AG04449 (cell line): Measurements from ENCODE around the gene NCOA1.

Experiments used
- CTCF ChIA-PET: fragments of 350-600 bp; formaldehyde crosslinking; extraction: SDS; loops from one replicate; lab custom pipeline; 2021; ENCODE audit warnings: antibody characterized with exemption; lab: Yijun Ruan, JAX
- POLR2A ChIA-PET: fragments of 400-600, 350-600 bp; formaldehyde crosslinking; extraction: SDS; loops from one replicate; lab custom pipeline; 2020; ENCODE audit warnings: antibody characterized with exemption, inconsistent platforms; lab: Yijun Ruan, JAX
- DNase-seq: peaks from one replicate; pipeline ENCODE4 v3.0.0-alpha.2; 2010; ENCODE audit warnings: low read depth, low spot score
- H3K4me3 ChIP-seq: 2 replicates; pipeline ENCODE4 v1.5.1; 2011; ENCODE audit warnings: low read depth, mild to moderate bottlenecking, control low read depth, low read length
- TF ChIP-seq, protein P1 (sequence below): IDR thresholded peaks from one replicate; pipeline ENCODE4 v1.5.1; 2011; ENCODE audit warnings: mild to moderate bottlenecking, moderate library complexity, low read length, control low read depth, inconsistent platforms; ENCODE audit not compliant: insufficient read depth; ENCODE audit errors: missing control alignments

Gene NCOA1

GRCh38 chr2:24818721-24819167 lies 327.7 kb downstream of the NCOA1 start:
- CTCF ChIA-PET: interaction anchor here (0.8 to 16.1 kb wide), 5 partner anchors 9 to 410 kb away, joined by 3 to 296 read pairs (median 15); partner anchors contain the start of genes CENPO and PTRHD1
- POLR2A ChIA-PET: no interaction called here
- TF ChIP-seq, protein P1, sequence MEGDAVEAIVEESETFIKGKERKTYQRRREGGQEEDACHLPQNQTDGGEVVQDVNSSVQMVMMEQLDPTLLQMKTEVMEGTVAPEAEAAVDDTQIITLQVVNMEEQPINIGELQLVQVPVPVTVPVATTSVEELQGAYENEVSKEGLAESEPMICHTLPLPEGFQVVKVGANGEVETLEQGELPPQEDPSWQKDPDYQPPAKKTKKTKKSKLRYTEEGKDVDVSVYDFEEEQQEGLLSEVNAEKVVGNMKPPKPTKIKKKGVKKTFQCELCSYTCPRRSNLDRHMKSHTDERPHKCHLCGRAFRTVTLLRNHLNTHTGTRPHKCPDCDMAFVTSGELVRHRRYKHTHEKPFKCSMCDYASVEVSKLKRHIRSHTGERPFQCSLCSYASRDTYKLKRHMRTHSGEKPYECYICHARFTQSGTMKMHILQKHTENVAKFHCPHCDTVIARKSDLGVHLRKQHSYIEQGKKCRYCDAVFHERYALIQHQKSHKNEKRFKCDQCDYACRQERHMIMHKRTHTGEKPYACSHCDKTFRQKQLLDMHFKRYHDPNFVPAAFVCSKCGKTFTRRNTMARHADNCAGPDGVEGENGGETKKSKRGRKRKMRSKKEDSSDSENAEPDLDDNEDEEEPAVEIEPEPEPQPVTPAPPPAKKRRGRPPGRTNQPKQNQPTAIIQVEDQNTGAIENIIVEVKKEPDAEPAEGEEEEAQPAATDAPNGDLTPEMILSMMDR: no peak

GRCh38 chr2:24819442-24820174 lies 328.6 kb downstream of the NCOA1 start:
- CTCF ChIA-PET: interaction anchor here (0.8 to 16.1 kb wide), 8 partner anchors 8 to 411 kb away, joined by 3 to 296 read pairs (median 10); partner anchors contain the start of genes CENPO and PTRHD1

More at GRCh38 chr2:24818721-24819167, 327.7 kb downstream of the NCOA1 start:
- DNase-seq: no peak
- H3K4me3 ChIP-seq: no peak overlapping the region

DNA sequence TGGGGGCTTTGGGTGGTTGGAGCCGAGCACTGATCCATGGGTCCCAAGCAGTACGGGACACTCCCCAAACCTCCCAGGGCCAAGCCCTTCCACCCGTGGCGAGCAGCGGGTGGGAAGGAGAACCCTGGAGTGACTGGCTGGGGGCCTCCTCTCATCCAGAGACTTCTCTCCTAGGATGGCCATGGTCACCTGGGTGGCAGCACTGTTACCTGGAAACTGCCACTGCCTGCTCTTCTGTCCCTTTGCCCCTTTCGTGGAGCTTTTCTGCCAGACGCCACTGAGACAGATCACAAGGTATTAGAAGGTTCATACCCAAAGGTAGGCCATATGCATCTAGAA lies 329.1 kb downstream of the NCOA1 start:
- POLR2A ChIA-PET: no interaction called here
- TF ChIP-seq, protein P1: no peak
- no peak overlapping the region for H3K4me3 ChIP-seq
- no peak for DNase-seq
- CTCF ChIA-PET: interaction anchor here (1.2 to 16.1 kb wide), 8 partner anchors 7 to 415 kb away, joined by 3 to 296 read pairs (median 10); partner anchors contain the start of genes CENPO and PTRHD1

More at GRCh38 chr2:24819442-24820174, 328.6 kb downstream of the NCOA1 start:
- DNase-seq: no peak
- H3K4me3 ChIP-seq: no peak overlapping the region
- POLR2A ChIA-PET: no interaction called here
- TF ChIP-seq, protein P1: no peak
